Fibroblast of lung (primary cell): ENCODE data around the gene TEX13A.
"Not testable (repeated sequence)": the region's sequence is repeated elsewhere in the genome, so short reads cannot be mapped to it uniquely, and the experiment has no call there.

Experiments used
- CTCF ChIP-seq, 2 donors: IDR thresholded peaks in 1 of 2; conservative IDR thresholded peaks in 1 of 2; 1 replicate in 1 of 2; 2 replicates in 1 of 2; pipeline ENCODE4 v1.5.1; 2011 to 2012; ENCODE audit warnings: low read length in 2 of 2, control low read depth in 1 of 2, inconsistent platforms in 1 of 2, low read depth in 1 of 2, mild to moderate bottlenecking in 1 of 2
- EZH2 ChIP-seq: IDR thresholded peaks from 2 replicates; pipeline ENCODE4 v1.5.1; 2012; ENCODE audit warnings: low read length, control low read depth, mild to moderate bottlenecking; ENCODE audit errors: missing control alignments

- TF ChIP-seq EZH2; CTCF (conservative IDR thresholded peaks at IDR 0.05 in 1 of 2, IDR thresholded peaks at IDR 0.05 in 1 of 2; ENCODE audit: low read depth in 1 of 2, low read length in 2 of 2): not testable (repeated sequence)
Measured at GRCh38 chrX:105237407-105237806, 16.9 kb upstream of the TEX13A start.
